GM21723 (cell line): ENCODE results near the gene MEDAG.

Experiments used
- ATAC-seq: cut with Tn5 transposase; IDR thresholded peaks from one replicate; pipeline ENCODE4 v1.9.1; 2021; ENCODE audit warnings: mild to moderate bottlenecking, moderate library complexity; ENCODE audit not compliant: unreplicated experiment

The MEDAG gene

GRCh38 chr13:30936971-30937370, 30.9 kb downstream of the MEDAG start:
- no peak for ATAC-seq

- no peak for ATAC-seq
Observed at GRCh38 chr13:30943881-30944280, 37.8 kb downstream of the MEDAG start.

DNA sequence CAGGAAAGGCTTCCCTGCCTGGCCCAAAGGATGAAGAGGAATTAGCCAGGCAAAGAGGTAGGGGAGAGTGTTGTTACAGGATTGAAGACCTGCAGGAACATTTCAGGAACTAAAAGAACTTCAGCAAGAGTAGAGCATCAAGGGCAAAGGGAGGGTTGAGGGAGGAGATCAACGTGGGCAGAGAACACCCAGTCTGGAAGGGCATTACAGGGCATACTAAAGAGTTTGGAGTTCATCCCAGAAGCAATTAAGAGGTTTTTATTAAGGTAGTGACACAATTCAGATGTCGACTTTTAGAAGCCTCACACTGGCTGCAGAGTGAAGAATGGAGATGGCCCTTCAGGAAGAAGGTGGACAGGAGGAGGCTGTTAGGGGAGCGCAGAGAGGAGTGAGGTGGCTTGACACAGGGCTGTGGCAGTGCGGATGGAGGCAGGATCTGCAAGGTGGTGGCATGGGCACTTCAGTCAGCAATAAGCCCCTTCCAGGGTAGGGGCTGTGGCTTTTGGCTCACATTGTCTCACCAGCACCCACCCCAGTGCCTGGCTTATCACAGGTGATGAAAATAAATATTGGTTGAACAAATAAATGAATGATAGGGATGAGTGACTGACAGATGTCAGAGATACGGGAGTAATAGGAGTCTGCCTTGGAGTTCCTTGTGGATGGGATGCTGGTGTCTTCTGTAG, 51.3 kb downstream of the MEDAG start:
- no peak for ATAC-seq

DNA sequence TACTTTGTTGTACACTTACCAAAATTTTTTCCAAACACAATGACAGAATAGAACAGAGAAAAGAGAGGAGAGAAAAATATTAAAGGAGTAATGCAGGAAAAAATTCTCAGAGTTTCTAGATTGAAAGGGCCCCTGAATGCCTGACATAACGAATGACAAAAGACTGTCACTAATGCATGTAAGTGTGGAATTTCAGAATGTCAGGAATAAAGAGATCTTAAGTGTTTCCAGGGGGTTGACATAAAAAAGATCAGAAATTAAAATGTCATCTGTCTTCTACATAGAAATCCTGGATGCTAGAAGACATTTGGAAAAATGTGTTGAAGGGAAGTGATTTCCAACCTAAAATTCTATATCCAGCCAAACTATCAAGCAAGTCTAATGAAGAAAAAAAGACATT, 53.6 kb downstream of the MEDAG start:
- no peak for ATAC-seq

GRCh38 chr13:30963791-30964190, 57.7 kb downstream of the MEDAG start:
- ATAC-seq: no peak

GRCh38 chr13:30965380-30965779, 59.3 kb downstream of the MEDAG start:
- ATAC-seq: no peak

DNA sequence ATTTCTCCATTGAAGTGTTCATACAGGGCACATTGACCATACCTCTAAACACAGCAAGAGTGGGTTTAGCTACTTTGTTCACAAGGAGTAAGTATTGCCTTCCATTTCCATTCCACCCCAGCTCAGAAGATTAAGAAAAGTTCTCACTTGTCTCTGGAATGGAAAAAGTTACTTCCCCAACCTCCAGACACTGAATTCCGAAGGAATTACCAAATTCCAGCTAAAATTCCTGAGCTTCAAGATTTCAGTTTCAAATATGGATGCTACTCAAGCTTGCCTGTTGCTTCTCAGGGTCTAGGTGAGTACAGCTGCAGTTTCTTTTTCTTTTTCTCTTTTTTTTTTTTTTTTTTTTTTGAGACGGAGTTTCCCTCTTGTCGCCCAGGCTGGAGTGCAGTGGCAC, 60.0 kb downstream of the MEDAG start:
- no peak for ATAC-seq

DNA sequence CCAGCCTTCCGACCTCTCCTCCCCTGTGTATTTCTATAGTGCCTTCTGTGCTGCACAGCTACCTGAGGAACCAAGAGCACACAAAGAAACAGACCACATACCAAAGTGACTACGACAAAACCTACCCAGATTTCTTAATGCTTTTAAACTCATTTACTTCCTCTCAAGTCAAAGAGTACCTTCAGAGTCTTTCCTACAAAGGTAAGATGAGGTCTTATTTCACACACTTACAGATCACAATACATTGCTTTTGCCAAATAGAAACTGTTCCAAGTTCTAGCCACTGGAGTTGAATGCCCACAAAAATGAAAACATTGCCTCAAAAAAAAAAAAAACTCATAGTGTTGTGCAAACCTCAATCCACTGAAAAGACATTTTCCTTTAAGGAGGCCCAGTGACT, 62.8 kb downstream of the MEDAG start:
- no peak for ATAC-seq

DNA sequence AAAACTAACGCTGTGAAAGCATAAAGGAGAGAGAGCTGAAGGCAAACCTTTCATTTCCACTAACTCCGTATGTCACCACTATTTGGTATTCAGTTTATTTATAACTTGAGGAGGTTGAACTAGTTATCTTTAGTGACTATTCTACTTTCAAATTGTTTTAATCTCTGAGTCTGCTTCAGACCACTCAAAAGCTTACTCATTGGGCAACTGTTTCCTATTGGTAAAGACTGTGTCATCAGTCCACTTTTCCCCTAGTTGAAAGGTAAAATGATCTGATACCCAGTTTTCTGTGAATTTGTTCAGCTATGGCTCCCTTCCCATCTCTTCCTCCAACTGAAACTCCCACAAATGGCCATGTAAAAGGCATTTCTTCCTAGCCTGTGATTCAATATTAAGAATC, 65.5 kb downstream of the MEDAG start:
- ATAC-seq: no peak

DNA sequence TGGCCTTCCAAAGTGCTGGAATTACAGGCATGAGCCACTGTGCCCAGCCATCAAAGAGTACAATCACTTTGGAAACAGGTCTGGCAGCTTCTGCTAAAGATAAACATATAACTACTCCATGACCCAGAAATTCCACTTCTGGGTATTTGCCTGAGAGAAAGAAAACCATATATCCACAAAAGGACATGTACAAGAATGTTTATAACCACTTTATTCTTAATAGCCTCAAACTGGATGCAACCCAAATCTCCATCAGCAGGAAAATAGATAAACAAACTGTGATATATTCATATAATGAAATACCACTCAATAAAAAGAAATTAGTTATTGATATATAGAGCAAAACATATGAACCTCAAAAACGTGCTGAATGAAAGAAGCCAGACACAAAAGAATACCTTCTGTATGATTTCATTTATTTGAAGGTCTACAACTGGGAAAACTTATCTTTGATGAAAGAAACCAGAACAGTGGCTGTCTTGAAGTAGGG, 66.9 kb downstream of the MEDAG start:
- no peak for ATAC-seq

DNA sequence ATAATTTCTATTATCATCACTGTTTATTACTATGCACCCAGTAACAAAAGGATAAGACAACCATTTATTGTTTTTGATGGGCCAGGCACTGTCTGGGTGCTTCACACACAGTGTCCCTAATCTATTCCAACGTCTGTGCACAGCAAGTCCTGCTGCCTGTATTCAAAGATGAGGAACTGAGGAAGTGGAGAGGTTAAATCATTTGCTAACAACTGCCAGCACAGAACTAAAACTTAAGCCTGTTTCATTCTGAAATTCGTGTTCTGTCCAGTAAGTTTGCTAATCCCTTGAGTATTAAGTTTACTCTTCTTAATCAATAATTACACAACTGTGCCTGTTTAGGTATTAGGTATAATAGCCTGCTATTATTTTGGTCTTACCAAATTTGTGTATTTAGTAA, 68.3 kb downstream of the MEDAG start:
- no peak for ATAC-seq
